Measurements from ENCODE around the gene SPATA19.

GRCh38 chr11:133803026-133803425, 42.3 kb downstream of the SPATA19 start:
- no peak for TF ChIP-seq POLR2AphosphoS5 (IDR thresholded peaks at IDR 0.05; ENCODE audit: low read depth, low read length)
- no peak for TF ChIP-seq CTCF (IDR thresholded peaks at IDR 0.05)
- no peak for TF ChIP-seq REST (IDR thresholded peaks at IDR 0.05; ENCODE audit: insufficient read depth in 1 of 2, low read depth in 2 of 2, low read length in 1 of 2)
- TF ChIP-seq TCF7L2 (IDR thresholded peaks at IDR 0.05; ENCODE audit: low read depth, low read length), result no peak
